Measurements from ENCODE around the gene ZNF473. TPM values are rescaled to one million over a fixed set of nuclear protein-coding genes. Genes with fewer than 3 reads are reported as not detected.

ZNF473 gene
- total RNA-seq, 1 experiment from 2014 or later: 10.0 TPM

DNA sequence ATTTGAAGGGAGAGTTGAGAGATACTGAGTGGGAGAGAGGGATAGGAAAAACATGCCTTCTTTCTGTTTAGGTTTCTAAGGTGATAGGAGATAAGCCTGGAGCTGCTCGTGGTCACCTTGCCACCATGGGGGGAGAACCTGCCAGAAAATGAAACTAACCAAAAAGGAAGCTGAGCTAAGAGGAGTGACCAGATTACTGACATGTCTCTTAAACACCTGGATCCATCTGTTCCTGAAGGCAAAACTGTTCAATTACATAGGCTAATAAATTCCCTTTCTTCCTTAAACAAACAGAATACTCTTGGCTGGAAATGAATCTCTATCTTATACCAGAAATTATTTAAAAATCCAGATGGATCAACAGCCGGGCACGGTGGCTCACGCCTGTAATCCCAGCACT lies 27.3 kb downstream of the ZNF473 start (continued):
- TF ChIP-seq, protein P1, sequence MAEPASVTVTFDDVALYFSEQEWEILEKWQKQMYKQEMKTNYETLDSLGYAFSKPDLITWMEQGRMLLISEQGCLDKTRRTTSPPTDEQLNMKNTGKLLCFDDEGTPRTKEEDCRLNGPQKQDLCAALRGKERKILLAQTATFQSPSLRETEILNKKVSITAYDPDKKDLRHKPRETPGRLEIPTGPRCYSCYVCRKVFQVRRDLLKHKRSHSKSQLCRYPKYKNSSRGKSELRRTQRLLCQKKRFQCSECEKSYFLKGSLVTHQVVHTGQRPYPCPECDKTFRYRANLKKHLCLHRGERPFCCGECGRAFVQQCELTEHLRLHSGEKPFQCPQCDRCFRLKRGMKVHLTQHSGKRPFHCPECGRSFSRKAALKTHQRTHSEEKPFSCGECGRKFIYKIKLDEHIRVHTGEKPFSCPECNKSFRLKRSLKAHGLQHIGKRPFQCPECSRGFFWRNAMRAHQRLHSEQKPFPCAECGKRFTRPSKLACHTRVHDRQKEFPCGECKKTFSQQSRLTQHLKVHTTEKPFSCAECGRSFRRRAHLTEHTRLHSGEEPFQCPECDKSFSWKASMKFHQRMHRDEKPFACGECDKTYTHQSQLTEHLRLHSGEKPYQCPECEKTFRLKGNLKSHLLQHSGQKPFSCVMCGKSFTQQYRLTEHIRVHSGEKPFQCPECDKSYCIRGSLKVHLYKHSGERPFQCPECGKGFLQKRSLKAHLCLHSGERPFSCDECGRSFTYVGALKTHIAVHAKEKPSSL (CRISPR knock-in tag; conservative IDR thresholded peaks at IDR 0.05): no peak

DNA sequence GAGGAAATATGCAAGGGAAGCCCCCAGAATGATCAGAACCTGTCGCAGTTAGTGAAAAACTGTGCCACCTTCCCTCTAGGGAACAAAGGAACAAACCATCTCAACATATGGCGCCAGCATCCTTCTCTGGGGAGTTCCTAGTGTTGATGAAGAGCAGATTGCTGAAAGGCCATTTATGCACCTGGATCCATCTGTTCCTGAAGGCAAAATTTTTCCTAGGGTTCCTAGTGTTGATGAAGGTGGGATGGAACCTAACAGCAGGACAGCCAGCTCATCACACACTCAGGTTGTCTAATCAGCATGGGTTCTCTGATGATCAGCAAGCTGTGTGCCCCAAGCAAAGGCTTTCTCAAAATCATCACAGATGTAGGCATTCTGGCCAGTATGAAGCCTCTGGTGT lies 32.6 kb downstream of the ZNF473 start:
- TF ChIP-seq, protein P2, sequence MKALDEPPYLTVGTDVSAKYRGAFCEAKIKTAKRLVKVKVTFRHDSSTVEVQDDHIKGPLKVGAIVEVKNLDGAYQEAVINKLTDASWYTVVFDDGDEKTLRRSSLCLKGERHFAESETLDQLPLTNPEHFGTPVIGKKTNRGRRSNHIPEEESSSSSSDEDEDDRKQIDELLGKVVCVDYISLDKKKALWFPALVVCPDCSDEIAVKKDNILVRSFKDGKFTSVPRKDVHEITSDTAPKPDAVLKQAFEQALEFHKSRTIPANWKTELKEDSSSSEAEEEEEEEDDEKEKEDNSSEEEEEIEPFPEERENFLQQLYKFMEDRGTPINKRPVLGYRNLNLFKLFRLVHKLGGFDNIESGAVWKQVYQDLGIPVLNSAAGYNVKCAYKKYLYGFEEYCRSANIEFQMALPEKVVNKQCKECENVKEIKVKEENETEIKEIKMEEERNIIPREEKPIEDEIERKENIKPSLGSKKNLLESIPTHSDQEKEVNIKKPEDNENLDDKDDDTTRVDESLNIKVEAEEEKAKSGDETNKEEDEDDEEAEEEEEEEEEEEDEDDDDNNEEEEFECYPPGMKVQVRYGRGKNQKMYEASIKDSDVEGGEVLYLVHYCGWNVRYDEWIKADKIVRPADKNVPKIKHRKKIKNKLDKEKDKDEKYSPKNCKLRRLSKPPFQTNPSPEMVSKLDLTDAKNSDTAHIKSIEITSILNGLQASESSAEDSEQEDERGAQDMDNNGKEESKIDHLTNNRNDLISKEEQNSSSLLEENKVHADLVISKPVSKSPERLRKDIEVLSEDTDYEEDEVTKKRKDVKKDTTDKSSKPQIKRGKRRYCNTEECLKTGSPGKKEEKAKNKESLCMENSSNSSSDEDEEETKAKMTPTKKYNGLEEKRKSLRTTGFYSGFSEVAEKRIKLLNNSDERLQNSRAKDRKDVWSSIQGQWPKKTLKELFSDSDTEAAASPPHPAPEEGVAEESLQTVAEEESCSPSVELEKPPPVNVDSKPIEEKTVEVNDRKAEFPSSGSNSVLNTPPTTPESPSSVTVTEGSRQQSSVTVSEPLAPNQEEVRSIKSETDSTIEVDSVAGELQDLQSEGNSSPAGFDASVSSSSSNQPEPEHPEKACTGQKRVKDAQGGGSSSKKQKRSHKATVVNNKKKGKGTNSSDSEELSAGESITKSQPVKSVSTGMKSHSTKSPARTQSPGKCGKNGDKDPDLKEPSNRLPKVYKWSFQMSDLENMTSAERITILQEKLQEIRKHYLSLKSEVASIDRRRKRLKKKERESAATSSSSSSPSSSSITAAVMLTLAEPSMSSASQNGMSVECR (CRISPR knock-in tag; IDR thresholded peaks at IDR 0.05; ENCODE audit: borderline replicate concordance): no peak
- TF ChIP-seq, protein P3, sequence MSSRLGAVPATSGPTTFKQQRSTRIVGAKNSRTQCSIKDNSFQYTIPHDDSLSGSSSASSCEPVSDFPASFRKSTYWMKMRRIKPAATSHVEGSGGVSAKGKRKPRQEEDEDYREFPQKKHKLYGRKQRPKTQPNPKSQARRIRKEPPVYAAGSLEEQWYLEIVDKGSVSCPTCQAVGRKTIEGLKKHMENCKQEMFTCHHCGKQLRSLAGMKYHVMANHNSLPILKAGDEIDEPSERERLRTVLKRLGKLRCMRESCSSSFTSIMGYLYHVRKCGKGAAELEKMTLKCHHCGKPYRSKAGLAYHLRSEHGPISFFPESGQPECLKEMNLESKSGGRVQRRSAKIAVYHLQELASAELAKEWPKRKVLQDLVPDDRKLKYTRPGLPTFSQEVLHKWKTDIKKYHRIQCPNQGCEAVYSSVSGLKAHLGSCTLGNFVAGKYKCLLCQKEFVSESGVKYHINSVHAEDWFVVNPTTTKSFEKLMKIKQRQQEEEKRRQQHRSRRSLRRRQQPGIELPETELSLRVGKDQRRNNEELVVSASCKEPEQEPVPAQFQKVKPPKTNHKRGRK (CRISPR knock-in tag; IDR thresholded peaks at IDR 0.05; ENCODE audit: borderline replicate concordance): no peak
- TF ChIP-seq ZNF219 (CRISPR knock-in tag; IDR thresholded peaks at IDR 0.05; ENCODE audit: borderline replicate concordance) (no peak), OVOL2 (CRISPR knock-in tag; IDR thresholded peaks at IDR 0.05; ENCODE audit: borderline replicate concordance) (no peak), ELF4 (CRISPR knock-in tag; IDR thresholded peaks at IDR 0.05; ENCODE audit: low read depth) (no peak), NR3C1 (CRISPR knock-in tag; conservative IDR thresholded peaks at IDR 0.05; ENCODE audit: low read depth) (no peak), NR2C2 (CRISPR knock-in tag; IDR thresholded peaks at IDR 0.05) (no peak), RORB (CRISPR knock-in tag; IDR thresholded peaks at IDR 0.05) (no peak), ZNF232 (CRISPR knock-in tag; IDR thresholded peaks at IDR 0.05) (no peak), ZNF423 (CRISPR knock-in tag; IDR thresholded peaks at IDR 0.05) (no peak), CREB1 (CRISPR knock-in tag; IDR thresholded peaks at IDR 0.05) (no peak), ZNF317 (CRISPR knock-in tag; IDR thresholded peaks at IDR 0.05; ENCODE audit: borderline replicate concordance, low read depth) (no peak), TCF7 (CRISPR knock-in tag; IDR thresholded peaks at IDR 0.05; ENCODE audit: low read depth) (no peak), KAT7 (CRISPR knock-in tag; IDR thresholded peaks at IDR 0.05; ENCODE audit: borderline replicate concordance) (no peak), JAZF1 (CRISPR knock-in tag; IDR thresholded peaks at IDR 0.05) (no peak), ZNF671 (CRISPR knock-in tag; IDR thresholded peaks at IDR 0.05) (no peak)
- TF ChIP-seq, protein P4, sequence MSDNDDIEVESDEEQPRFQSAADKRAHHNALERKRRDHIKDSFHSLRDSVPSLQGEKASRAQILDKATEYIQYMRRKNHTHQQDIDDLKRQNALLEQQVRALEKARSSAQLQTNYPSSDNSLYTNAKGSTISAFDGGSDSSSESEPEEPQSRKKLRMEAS (CRISPR knock-in tag; IDR thresholded peaks at IDR 0.05): no peak
- TF ChIP-seq, protein P5, sequence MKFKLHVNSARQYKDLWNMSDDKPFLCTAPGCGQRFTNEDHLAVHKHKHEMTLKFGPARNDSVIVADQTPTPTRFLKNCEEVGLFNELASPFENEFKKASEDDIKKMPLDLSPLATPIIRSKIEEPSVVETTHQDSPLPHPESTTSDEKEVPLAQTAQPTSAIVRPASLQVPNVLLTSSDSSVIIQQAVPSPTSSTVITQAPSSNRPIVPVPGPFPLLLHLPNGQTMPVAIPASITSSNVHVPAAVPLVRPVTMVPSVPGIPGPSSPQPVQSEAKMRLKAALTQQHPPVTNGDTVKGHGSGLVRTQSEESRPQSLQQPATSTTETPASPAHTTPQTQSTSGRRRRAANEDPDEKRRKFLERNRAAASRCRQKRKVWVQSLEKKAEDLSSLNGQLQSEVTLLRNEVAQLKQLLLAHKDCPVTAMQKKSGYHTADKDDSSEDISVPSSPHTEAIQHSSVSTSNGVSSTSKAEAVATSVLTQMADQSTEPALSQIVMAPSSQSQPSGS (CRISPR knock-in tag; IDR thresholded peaks at IDR 0.05; ENCODE audit: borderline replicate concordance, low read depth): no peak
- TF ChIP-seq, protein P6, sequence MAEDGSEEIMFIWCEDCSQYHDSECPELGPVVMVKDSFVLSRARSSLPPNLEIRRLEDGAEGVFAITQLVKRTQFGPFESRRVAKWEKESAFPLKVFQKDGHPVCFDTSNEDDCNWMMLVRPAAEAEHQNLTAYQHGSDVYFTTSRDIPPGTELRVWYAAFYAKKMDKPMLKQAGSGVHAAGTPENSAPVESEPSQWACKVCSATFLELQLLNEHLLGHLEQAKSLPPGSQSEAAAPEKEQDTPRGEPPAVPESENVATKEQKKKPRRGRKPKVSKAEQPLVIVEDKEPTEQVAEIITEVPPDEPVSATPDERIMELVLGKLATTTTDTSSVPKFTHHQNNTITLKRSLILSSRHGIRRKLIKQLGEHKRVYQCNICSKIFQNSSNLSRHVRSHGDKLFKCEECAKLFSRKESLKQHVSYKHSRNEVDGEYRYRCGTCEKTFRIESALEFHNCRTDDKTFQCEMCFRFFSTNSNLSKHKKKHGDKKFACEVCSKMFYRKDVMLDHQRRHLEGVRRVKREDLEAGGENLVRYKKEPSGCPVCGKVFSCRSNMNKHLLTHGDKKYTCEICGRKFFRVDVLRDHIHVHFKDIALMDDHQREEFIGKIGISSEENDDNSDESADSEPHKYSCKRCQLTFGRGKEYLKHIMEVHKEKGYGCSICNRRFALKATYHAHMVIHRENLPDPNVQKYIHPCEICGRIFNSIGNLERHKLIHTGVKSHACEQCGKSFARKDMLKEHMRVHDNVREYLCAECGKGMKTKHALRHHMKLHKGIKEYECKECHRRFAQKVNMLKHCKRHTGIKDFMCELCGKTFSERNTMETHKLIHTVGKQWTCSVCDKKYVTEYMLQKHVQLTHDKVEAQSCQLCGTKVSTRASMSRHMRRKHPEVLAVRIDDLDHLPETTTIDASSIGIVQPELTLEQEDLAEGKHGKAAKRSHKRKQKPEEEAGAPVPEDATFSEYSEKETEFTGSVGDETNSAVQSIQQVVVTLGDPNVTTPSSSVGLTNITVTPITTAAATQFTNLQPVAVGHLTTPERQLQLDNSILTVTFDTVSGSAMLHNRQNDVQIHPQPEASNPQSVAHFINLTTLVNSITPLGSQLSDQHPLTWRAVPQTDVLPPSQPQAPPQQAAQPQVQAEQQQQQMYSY (CRISPR knock-in tag; IDR thresholded peaks at IDR 0.05): no peak
- TF ChIP-seq, protein P7, sequence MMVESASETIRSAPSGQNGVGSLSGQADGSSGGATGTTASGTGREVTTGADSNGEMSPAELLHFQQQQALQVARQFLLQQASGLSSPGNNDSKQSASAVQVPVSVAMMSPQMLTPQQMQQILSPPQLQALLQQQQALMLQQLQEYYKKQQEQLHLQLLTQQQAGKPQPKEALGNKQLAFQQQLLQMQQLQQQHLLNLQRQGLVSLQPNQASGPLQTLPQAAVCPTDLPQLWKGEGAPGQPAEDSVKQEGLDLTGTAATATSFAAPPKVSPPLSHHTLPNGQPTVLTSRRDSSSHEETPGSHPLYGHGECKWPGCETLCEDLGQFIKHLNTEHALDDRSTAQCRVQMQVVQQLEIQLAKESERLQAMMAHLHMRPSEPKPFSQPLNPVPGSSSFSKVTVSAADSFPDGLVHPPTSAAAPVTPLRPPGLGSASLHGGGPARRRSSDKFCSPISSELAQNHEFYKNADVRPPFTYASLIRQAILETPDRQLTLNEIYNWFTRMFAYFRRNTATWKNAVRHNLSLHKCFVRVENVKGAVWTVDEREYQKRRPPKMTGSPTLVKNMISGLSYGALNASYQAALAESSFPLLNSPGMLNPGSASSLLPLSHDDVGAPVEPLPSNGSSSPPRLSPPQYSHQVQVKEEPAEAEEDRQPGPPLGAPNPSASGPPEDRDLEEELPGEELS (CRISPR knock-in tag; IDR thresholded peaks at IDR 0.05): no peak
- ATAC-seq (no peak), DNase-seq (ENCODE audit: low spot score) (no peak)
- Mint-ChIP-seq H3K4me3 (no peak overlapping the region), H3K9me3 (peaks cover 59% of the 10 kb centered on the region), H3K27ac (no peak overlapping the region), H3K4me1 (no peaks in the 10 kb centered on the region), H3K36me3 (peaks cover 35% of the 10 kb centered on the region), H3K27me3 (ENCODE audit: low read depth) (peaks cover 13% of the 10 kb centered on the region)
- ChIA-PET POLR2A (no interaction called here), CTCF (no interaction called here)

Data from WTC11 (cell line).